Stimulated activated CD4-positive, alpha-beta T cell treated with anti-CD3 and anti-CD28 coated beads, Interleukin-2, amount 100 ng/mL, for 48 hours (primary cell): Measurements from ENCODE around the gene LAMA5.

ENCODE experiments used
- DNase-seq, 2 donors: peaks; one replicate each; pipeline ENCODE4 v3.0.0-alpha.2; 2020

LAMA5 gene

GRCh38 chr20:62344782-62345181 lies 22.3 kb downstream of the LAMA5 start:
- DNase-seq = no peak

- DNase-seq = no peak
Observed at GRCh38 chr20:62344092-62344491, 23.0 kb downstream of the LAMA5 start.

- DNase-seq = no peak
Observed at GRCh38 chr20:62342910-62343309, 24.2 kb downstream of the LAMA5 start.

- DNase-seq = no peak
Observed at GRCh38 chr20:62339647-62340062, 27.5 kb downstream of the LAMA5 start.

GRCh38 chr20:62338294-62338620 lies 28.9 kb downstream of the LAMA5 start:
- no peak for DNase-seq

- DNase-seq = no peak
Observed at GRCh38 chr20:62337558-62338293, 29.4 kb downstream of the LAMA5 start.

- DNase-seq = no peak
Observed at GRCh38 chr20:62336775-62337557, 30.1 kb downstream of the LAMA5 start.

GRCh38 chr20:62336329-62336728 lies 30.8 kb downstream of the LAMA5 start:
- no peak for DNase-seq

- DNase-seq = no peak
Observed at GRCh38 chr20:62335532-62335931, 31.6 kb downstream of the LAMA5 start.

- no peak for DNase-seq
Observed at GRCh38 chr20:62334881-62335280, 32.2 kb downstream of the LAMA5 start.

- no peak for DNase-seq
Observed at GRCh38 chr20:62333820-62334595, 33.1 kb downstream of the LAMA5 start.

- no peak for DNase-seq
Observed at GRCh38 chr20:62332989-62333819, 33.9 kb downstream of the LAMA5 start.

GRCh38 chr20:62332421-62332820 lies 34.7 kb downstream of the LAMA5 start:
- no peak for DNase-seq

- DNase-seq = no peak
Observed at GRCh38 chr20:62331347-62331746, 35.8 kb downstream of the LAMA5 start.

- DNase-seq = no peak
Observed at GRCh38 chr20:62330576-62331317, 36.4 kb downstream of the LAMA5 start.

- no peak for DNase-seq
Observed at GRCh38 chr20:62329389-62330377, 37.4 kb downstream of the LAMA5 start.

GRCh38 chr20:62328684-62329388 lies 38.3 kb downstream of the LAMA5 start:
- DNase-seq = no peak

GRCh38 chr20:62327726-62328495 lies 39.2 kb downstream of the LAMA5 start:
- no peak for DNase-seq
